ENCODE results near the gene IQCE.
"Not testable (repeated sequence)": the region's sequence is repeated elsewhere in the genome, so short reads cannot be mapped to it uniquely, and the experiment has no call there.

DNA sequence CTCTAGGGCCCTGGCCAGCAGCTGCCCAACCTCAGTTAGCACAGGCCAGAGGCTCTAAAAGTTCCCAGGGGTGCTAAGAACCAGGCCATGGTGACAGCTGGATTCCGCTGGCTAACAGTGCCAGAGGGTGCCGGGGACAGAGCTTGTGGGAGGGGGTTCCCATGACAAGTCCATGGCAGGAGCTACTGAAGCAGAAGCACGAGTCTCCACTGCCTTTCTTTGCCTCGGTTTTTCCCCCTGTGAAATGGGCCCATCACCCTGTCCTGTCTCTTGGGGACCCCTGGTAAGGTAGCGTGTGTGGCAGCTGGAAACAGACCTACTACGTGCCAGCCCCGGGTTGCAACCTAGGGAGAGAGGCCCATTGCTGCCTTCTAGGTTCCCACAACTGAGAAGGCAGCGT lies 26.0 kb upstream of the IQCE start:
- TF ChIP-seq, protein P1, sequence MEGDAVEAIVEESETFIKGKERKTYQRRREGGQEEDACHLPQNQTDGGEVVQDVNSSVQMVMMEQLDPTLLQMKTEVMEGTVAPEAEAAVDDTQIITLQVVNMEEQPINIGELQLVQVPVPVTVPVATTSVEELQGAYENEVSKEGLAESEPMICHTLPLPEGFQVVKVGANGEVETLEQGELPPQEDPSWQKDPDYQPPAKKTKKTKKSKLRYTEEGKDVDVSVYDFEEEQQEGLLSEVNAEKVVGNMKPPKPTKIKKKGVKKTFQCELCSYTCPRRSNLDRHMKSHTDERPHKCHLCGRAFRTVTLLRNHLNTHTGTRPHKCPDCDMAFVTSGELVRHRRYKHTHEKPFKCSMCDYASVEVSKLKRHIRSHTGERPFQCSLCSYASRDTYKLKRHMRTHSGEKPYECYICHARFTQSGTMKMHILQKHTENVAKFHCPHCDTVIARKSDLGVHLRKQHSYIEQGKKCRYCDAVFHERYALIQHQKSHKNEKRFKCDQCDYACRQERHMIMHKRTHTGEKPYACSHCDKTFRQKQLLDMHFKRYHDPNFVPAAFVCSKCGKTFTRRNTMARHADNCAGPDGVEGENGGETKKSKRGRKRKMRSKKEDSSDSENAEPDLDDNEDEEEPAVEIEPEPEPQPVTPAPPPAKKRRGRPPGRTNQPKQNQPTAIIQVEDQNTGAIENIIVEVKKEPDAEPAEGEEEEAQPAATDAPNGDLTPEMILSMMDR (IDR thresholded peaks at IDR 0.05; ENCODE audit: poor library complexity) = not testable (repeated sequence)
- not testable (repeated sequence) for TF ChIP-seq EZH2 (IDR thresholded peaks at IDR 0.05; ENCODE audit: borderline replicate concordance)
